ENCODE results near the gene NUBPL. TPM values are rescaled to one million over a fixed set of nuclear protein-coding genes. Genes with fewer than 3 reads are reported as not detected.

Gene NUBPL
- total RNA-seq, 4 donors from 2014 or later, result 5.7 to 9.2 (median 7.2) TPM

DNA sequence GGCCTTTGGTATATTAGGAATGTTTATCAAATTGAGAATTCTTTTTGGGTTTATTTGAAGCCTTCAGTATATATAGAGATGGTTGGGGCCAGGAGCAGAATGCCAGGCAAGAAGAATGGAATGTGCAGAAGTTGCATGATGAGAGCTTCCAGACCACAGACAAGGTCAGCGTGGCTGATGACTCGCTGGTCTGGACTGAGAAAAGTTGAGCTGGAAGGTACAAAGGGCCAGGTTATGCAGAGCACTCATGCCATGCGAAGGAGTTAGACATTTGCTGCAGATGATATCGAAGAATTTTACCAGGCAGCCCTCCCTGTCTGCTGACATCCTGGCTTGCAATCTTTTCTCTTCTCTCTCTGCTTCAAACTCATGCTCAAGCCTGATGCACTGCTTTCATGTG lies 319.7 kb downstream of the NUBPL start:
- intact Hi-C loops (cut with DNase I; ENCODE audit: low total_unique reads), result loop anchor here (5.0 kb wide), 1 partner anchor 1199 kb away; no protein-coding TSS in a partner anchor
- H3K4me3 ChIP-seq (ENCODE audit: low read depth, poor library complexity, severe bottlenecking), result no peak overlapping the region
- WGBS, 2 donors, result 63 to 72% methylated on average over 4 of the region's 4 CpGs
- no peak for DNase-seq (ENCODE audit: low spot score in 2 of 2)
- TF ChIP-seq POLR2A (IDR thresholded peaks at IDR 0.05), result no peak
- TF ChIP-seq, protein P1, sequence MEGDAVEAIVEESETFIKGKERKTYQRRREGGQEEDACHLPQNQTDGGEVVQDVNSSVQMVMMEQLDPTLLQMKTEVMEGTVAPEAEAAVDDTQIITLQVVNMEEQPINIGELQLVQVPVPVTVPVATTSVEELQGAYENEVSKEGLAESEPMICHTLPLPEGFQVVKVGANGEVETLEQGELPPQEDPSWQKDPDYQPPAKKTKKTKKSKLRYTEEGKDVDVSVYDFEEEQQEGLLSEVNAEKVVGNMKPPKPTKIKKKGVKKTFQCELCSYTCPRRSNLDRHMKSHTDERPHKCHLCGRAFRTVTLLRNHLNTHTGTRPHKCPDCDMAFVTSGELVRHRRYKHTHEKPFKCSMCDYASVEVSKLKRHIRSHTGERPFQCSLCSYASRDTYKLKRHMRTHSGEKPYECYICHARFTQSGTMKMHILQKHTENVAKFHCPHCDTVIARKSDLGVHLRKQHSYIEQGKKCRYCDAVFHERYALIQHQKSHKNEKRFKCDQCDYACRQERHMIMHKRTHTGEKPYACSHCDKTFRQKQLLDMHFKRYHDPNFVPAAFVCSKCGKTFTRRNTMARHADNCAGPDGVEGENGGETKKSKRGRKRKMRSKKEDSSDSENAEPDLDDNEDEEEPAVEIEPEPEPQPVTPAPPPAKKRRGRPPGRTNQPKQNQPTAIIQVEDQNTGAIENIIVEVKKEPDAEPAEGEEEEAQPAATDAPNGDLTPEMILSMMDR (IDR thresholded peaks at IDR 0.05), result no peak

DNA sequence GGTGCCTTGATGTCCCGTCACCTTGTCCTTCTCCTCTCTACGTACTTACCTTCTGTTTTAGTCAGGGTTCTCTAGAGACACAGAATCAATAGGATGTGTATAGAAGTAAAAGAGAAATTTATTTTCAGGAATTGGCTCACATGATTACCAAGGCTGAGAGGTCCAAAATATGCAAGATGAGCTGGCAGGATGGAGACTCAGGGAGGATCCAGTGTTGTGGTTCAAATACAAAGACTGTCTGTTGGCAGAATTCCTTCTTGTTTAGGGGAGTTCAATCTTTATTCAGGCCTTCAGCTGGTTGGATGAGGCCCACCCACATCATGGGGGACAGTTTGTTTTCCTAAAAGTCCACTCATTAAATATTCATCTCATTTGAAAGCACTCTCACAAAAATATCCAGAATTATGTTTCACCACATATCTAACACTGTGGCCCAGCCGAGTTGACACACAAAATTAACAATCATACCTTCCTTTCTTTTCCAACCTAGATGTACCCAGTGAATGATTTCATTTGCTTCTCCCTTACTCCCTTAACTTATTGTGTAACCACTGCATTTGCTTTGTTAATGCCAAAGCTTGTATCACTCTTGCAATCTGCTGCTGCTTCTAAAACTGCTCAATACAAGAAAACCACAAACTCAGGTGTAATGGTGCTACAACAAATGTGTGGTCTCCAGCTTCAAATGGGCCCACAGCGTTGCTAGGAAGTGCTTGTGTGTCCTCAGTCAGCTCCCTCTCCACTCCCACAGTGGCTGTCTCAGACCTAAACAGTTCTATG lies 320.5 kb downstream of the NUBPL start:
- no peak overlapping the region for H3K4me3 ChIP-seq (ENCODE audit: low read depth, poor library complexity, severe bottlenecking)
- intact Hi-C loops (cut with DNase I; ENCODE audit: low total_unique reads), result loop anchor here (5.0 kb wide), 1 partner anchor 1199 kb away; no protein-coding TSS in a partner anchor
- no peak for DNase-seq (ENCODE audit: low spot score in 2 of 2)
- no peak for TF ChIP-seq POLR2A (IDR thresholded peaks at IDR 0.05)
- TF ChIP-seq, protein P1 (IDR thresholded peaks at IDR 0.05), result no peak
- 92 to 98% methylated on average over 4 of the region's 4 CpGs for WGBS, 2 donors

DNA sequence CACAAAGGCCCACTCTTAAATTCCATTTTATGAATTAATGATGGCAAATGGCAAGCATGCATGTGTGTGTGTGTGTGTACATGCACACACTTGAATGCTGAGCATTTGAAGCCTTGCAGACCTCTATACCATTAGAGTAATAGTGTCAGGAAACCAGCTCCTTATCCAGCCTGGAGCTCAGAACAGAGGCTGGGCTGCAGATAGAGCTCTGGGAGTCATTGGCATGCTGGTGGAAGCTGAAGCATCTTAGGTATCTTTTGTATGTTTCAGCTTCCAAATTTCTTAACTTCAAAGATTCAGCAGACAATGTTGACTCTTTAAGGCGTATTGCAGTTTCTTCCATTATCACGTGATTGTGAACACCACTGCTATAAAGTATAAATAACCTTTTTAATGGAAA lies 323.0 kb downstream of the NUBPL start:
- intact Hi-C loops (cut with DNase I; ENCODE audit: low total_unique reads), result loop anchor here (5.0 kb wide), 1 partner anchor 1202 kb away; no protein-coding TSS in a partner anchor
- H3K4me3 ChIP-seq (ENCODE audit: low read depth, poor library complexity, severe bottlenecking), result no peak overlapping the region
- TF ChIP-seq, protein P1 (IDR thresholded peaks at IDR 0.05), result no peak
- TF ChIP-seq POLR2A (IDR thresholded peaks at IDR 0.05), result no peak
- no peak for DNase-seq (ENCODE audit: low spot score in 2 of 2)
- WGBS, 2 donors, result 94 to 97% methylated on average over 2 of the region's 2 CpGs

DNA sequence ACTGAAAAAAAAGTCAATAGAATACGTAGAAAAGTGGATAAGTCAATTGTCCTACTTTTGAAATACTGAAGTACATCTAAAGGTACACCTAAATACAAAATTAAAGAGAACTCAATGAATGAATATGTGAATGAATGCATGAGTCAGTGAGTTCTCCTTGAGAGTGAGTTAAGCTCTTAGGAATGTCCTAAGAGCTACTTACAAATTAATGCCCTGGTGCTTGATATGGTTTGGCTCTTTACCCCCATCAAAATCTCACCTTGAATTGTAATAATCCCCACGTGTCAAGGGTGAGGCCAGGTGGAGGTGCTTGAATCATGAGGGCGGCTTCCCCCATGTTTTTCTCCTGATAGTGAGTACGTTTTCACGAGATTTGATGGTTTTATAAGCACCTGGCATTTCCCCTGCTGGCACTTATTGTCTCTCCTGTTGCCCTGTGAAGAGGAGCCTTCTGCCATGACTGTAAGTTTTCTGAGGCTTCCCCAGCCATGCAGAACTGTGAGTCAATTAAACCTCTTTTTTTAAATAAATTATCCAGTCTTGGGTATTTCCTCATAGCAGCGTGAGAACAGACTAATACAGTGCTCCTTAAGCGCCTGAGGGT lies 323.7 kb downstream of the NUBPL start:
- H3K4me3 ChIP-seq (ENCODE audit: low read depth, poor library complexity, severe bottlenecking), result no peak overlapping the region
- WGBS, 2 donors, result 79 to 85% methylated on average over 7 of the region's 7 CpGs
- TF ChIP-seq, protein P1 (IDR thresholded peaks at IDR 0.05), result no peak
- no peak for TF ChIP-seq POLR2A (IDR thresholded peaks at IDR 0.05)
- intact Hi-C loops (cut with DNase I; ENCODE audit: low total_unique reads), result loop anchor here (5.0 kb wide), 1 partner anchor 1203 kb away; no protein-coding TSS in a partner anchor
- DNase-seq (ENCODE audit: low spot score in 2 of 2), result no peak

DNA sequence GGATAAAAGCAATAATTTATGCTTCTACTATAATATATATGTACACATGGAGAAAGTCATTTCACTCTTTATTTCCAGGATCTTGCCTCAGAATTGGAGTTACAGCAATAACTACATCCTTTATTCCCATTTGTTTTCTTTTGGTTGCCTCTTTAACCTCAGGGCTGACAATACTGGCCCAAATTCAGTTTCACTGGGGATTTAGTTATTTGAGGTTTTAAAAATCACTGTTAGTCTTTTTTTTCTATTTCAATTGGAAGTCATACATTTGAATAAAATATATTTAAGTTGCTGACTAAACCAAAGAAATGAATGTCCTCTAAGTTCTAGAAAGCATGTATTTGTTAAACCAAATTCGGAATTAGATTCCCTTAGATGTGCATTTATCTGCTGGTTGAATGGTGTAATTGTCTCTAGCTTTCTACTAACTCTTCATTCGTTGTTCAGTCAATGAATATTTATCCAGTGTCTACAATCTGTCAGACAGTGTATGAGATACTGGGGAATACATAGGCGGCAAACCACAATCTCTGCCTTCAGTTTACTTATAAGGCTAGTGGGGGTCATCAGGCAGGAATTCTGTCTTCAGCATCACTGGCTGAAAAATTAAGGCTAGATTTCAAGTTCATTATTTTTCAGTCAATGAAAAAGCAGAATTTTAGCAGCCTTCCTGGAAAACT lies 325.1 kb downstream of the NUBPL start:
- TF ChIP-seq, protein P1 (IDR thresholded peaks at IDR 0.05), result no peak
- TF ChIP-seq POLR2A (IDR thresholded peaks at IDR 0.05), result no peak
- intact Hi-C loops (cut with DNase I; ENCODE audit: low total_unique reads), result no loop called here
- H3K4me3 ChIP-seq (ENCODE audit: low read depth, poor library complexity, severe bottlenecking), result no peak overlapping the region
- DNase-seq (ENCODE audit: low spot score in 2 of 2), result no peak
- 71 to 75% methylated on average over 3 of the region's 3 CpGs for WGBS, 2 donors

All from lower leg skin (tissue), 4 donors.